NCI-H187 (cell line): ENCODE results near the gene OGFR.

Experiments
- DNase-seq, 2 experiments: peaks; one replicate each; lab custom pipeline; 2025; lab: John Stamatoyannopoulos, UW

The OGFR gene

DNA sequence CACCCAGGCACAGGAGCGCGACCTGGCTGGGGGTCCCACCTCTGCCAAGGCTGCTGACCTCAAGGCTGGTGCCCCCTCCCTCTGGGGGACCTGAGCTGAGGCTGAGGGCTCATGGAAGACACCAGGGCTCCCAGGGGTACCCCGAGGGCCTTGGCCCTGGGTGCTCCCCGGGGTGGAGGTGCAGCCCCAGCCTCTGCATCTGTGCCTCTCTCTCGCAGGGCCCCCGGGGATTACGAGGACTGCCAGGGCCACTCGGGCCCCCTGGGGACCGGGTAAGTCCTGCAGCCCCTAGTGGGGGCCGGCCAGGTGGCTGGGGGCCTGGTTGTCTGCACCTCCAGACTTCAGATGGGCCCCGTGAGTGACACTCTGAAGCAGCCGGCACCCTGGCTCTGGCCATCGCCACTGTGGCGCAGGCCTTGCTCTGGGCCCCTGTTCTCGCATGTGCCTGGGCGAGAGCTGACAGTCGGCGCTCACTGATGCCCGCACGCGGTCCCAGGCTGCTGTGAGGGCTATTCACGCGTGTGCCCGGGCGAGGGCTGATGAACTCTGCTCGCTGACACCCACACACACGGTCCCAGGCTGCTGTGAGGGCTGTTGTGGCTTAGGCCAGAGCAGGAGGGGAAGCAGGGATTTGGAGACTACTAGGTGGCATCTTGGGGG is 21.5 kb downstream of the OGFR start:
- DNase-seq, result no peak

DNA sequence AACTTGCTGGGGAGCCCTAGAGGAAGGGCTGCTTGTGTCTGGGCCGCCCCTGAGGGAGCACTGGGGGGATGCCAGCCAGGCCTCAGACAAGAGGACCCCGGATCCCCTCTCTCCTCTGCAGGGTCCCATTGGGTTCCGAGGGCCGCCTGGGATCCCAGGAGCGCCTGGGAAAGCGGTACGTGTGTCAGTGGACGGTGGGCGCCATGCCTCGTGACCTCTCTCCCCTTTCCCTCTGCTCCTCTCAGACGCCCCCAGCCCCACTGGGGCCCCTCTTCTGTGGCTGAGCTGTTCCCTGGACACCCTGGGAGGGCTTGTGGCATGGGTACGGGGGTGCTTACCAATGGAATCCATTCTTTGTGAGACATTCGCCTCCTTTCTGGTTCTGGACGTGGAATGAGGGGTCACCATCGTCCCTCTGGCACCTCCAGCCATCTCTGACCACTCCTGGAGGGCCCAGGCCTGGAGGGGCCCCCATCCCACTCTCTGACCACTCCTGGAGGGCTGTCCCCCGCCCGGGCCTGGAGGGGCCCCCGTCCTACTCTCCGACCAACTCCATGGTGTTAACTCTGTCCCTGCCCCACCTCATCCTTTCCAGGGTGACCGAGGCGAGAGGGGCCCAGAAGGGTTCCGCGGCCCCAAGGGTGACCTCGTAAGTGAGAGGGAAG is 22.1 kb downstream of the OGFR start:
- DNase-seq, result no peak

DNA sequence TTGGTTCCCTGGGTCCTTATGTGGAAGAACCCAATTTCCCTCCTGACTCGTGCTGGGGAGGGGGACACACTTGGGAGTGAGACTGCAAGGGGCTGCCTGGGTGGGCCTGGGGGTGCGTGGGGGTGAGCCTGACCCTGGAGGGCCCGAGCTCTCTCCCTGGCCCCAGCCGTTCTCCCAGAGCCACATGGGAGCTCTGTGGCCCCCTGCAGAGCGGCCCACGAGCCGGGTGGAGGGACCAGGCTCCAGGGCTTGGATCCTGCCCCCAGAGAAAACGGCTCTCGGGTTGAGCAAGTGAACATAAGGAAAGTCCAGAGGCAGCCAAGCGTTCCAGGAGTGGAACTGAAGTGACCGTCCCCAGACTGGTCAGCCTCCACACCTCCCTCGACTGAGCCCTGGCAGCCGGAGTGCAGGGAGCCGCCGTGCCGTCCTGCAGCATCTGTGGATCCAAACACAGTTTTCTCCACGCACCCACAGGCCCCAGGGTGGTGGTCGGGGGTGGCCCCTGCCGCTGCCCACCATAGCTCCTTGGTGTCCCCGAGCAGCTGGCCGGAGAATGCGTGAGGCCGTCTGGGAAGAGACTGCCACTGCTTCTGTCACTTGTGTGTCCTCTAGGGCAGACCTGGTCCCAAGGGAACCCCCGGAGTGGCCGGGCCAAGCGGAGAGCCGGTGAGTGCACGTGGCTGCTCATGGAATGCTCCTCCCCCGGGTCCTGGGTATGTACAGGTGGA is 22.8 kb downstream of the OGFR start:
- no peak for DNase-seq

DNA sequence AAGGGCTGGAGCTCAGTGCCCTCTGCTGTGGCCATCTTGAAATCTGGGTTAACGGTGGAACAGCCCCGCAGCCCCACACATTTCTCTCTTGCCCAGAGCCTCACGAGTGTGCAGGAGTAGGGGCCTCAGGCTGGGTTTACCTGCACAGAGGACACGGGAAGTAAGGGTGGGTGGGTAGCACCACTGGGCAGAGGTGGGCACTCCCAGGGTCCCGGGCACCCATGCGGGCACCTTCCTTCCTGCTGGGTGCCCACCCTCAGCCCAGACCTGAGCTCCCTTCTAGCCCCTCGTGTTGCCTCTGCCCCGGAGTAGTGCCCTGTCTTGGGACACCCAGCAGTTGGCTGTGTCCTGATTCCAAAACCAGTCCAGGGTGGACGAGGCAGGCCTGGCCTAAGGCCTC is 23.4 kb downstream of the OGFR start:
- DNase-seq, result no peak

DNA sequence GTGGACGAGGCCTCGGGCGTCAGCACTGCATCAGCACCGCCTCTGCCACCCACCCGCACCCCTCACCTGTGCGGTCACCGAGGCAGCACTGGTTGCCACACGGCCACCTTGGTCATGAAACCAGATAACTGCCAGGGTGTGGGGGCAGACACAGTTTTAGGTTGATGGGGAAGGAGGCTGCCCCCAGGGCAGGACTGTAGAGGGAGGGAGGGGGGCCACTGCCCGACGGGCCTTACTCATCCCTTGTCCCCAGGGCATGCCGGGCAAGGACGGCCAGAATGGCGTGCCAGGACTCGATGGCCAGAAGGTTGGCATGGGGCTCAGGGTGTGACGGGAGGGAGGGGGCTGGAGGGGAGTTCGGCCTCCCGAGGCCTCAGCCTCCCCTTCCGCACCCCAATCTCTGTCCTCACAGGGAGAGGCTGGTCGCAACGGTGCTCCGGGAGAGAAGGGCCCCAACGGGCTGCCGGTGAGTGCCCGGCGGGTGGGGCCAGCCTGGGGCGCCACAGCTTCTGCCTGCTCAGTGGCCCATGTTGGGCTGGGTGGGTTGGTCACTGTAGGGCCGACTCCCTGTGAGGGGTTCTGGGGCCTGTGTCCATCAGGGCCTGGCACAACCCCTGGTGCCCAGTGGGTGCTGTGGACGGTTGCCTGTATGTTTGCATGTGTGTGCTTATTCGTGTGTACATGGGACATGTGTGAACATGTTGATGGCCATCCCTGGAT is 24.0 kb downstream of the OGFR start:
- no peak for DNase-seq

DNA sequence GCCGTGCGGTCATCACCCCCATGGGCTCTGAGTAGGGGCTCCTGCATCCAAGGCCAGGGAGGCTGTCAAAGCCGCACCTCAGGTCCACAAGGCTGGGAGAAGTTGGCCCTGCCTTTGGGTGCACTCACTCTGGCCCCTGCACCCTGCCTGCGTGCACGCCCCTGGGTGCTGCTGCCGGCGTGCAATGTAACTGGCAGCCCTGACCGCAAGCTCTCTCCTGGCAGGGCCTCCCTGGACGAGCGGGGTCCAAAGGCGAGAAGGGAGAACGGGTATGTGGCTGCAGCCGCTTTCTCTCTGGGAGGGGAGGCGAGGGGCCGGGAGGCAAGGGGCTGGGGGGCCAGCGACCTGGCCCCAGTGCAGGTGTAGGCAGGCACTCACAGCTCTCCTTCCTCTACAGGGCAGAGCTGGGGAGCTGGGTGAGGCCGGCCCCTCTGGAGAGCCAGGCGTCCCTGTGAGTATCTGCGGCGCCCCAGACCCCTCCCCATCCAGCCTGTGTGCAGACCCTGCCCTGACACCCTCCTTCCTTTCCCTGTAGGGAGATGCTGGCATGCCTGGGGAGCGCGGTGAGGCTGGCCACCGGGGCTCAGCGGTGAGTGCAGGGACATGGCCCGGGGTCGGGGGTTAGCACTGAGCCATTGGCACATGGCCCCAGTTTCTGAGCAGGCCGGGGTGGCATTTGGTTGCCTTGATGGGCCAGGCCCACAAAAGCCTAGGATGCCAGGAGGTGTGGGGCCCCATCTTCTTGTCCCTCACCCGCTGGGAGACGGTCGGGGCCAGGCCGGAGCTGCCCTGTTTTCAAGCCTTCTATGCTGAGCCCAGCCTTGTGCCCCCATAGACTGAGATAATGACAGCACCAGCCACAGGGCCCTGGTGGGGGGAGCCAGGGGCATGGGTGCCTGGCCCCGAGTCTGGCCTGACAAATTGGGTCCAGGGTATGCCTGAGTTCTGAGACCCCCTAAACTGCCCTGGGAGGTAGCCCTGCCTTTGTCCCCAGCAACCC is 24.9 kb downstream of the OGFR start:
- DNase-seq, result no peak

DNA sequence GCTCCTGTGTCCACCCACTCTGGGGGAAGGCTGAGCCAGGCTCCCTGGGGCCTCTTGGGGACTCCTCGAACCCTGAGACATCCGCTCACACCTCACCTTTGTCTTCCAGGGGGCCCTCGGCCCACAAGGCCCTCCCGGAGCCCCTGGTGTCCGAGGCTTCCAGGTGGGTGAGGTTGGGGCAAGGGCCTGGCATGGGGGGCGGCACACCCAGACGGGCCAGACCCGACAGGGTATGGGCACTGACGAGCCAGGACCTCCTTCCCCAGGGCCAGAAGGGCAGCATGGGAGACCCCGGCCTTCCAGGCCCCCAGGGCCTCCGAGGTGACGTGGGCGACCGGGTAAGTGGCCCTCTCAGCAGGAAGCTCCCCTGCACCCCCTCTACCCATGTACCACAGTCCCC is 25.6 kb downstream of the OGFR start:
- DNase-seq, result no peak

DNA sequence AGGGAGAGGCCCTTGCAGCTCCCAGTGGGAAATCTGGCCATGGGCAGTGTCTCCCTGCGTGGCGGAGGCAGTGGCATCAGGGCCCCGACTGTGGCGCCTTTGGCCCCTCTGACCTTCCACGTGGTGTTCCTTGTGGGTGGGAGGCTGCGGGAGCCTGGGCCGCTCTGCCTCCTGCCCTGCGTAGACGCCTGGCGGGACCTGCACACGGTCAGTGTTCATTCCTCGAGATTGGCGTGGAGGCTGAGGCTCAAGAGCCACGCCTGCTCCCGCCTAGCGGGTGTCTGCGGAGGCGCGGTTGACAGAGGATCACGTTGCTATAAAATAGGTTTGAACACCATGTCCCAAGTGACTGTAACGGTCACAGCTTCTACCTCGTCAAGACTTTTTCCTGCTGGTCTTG is 26.2 kb downstream of the OGFR start:
- no peak for DNase-seq

DNA sequence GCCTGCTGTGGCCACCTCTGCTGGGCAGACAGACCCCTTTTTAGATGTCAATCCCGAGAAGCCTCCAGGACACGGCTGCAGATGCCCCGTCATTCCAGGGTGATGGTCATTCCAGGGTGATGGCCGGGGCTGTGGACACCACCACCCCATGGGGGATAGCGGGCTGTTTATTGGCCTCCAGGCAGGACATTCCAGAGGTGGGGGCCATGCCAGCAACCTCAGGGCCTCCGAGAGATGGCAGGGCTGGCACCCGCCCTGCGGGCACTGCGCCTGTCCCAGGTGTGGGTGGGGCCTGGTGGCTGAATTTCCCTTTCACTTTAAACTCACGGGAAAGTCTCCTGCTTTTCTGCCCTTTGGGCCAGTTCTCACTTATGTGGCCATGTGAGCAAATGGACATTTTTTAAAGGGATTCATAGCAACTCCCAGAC is 26.7 kb downstream of the OGFR start:
- DNase-seq, result no peak

DNA sequence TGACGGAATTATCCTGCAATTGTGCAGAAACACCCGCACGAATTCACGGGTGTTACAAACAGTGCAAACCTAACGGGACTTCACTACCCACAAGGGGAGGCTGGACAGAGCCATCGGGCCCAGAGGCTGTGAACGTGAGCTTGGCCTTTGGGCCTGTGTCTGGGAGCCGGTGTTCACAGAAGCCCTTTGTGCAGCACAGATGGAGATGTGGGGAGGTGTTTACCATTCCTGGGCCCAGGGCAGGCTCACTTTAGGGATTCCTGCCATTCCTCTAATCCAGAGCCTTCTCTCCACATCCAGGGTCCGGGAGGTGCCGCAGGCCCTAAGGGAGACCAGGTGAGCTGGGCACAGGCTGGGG is 27.2 kb downstream of the OGFR start:
- DNase-seq, result no peak

DNA sequence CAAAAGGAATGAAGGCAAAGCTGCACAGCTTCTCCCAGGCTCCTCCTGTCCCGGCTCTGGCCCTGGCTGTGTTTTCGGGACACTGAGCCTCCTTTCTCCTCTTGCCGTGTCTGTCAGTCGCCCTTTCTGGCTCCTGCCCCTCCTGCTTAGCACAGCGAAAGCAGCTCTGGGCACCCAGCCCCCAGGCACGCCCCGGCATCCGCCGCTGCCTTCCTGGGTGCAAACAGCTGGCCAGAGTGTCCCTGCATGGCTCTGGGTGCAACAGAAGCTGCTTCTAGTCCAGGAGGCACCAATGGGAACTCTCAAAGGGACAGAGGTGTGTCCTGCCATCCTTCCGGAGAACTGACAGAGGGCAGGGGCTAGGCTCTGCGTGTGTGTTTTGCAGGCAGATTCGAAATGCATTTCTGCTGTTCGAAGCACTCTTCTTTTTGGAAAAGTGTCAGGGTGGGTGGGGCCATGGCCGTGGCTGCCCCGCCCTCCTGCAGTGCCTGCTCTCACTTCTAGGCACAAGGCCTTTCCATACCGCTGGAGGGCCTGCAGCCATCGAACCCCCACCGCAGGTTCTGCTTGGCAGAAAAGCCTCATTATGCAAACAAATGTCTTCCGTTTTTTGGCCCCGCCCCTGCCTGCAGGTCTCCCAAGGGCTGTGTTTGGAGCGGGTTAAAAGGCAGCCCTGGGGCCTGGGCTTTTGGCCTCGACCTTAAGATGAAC is 27.7 kb downstream of the OGFR start:
- peak; percentile 13 to 28 for DNase-seq

DNA sequence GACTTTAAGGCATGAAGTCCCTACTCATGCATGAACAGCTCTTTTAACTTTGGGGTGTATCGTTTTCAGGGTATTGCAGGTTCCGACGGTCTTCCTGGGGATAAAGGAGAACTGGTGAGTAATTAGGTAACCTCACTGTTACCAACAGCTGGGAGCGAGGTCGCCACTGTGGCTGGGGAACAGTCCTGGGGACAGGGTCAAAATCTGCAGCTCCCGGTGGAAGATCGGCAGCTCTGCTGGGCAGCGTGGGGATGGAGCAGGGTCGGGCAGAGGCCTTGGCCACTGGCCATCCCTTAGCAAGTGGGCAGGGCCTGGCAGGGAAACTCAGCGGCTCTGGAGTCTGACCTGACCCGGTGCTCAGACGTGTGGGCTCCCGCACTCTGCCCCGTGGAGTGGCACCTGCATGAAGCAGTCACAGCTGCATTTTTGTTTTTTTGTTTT is 28.3 kb downstream of the OGFR start:
- no peak for DNase-seq

DNA sequence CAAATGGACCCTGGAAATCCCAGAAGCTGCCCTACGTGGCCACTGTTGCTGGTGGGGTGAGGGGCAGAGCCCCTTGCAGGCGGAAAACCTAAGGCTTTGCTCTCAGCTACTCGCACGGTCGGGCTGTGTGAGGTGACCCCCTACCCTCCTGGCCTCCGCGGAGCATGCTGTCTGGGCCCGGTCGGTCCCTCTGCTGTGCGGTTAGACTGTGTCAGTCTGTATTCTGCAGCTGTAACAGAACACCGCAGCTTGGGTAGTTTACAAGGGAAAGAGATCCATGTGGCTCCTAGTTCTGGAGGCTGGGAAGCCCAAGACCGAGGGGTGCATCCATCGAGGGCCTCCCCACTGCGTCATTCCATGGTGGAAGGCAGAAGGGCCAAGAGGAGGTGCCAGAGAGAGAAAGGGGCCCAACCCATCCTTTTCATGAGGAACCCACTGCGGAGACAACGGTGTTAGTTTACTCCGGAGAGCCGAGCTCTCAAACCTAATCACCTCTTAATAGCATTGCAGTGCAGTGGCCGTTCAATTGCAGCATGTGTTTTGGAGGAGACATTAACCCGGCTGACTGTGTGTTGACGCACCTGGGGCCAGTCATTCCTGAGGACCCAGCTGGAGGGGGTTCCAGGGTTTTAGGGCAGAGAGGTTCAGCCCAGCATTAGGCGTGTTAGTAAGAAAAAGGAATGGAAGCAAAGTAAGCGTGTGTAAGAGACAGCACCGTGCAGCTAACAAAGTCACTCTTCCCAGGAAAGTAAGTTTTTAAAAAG is 30.5 kb downstream of the OGFR start:
- DNase-seq, result no peak

DNA sequence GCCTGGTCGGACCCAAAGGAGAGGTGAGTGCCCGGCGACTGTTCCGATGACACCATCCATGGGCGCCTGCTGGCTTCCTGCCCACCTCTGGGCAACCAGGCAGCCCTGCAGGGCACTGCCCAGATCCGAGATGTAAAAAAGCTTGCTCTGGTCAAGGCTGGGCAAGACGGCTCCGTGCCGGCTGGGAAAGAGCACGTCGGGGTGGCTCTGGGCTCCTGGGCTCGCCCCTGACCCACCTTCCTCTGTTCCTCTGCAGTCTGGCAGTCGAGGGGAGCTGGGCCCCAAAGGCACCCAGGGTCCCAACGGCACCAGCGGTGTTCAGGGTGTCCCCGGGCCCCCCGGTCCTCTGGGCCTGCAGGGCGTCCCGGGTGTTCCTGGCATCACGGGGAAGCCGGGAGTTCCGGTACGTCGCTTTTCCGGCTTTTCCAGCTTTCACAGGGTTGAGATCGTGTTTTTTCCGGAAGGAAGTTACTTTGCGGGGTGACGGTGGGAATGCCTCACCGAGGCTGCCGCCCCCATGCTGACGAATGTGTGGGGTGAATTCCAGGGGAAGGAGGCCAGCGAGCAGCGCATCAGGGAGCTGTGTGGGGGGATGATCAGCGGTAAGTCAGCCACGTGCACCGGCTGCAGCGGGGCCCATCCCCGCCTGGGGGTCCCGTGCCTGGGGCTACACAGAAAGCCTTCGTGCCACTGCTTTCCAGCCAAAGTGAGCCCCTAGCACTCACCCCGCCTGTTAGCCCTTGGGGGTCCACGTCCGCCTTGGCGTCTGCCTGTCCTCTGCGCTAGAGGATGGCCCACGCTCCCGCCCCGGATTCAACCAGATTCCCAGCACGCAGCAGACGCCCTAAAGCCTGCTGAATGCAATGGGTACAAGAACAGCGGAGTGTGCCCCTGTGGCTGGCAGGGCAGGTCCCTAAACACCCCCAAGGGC is 31.6 kb downstream of the OGFR start:
- no peak for DNase-seq

DNA sequence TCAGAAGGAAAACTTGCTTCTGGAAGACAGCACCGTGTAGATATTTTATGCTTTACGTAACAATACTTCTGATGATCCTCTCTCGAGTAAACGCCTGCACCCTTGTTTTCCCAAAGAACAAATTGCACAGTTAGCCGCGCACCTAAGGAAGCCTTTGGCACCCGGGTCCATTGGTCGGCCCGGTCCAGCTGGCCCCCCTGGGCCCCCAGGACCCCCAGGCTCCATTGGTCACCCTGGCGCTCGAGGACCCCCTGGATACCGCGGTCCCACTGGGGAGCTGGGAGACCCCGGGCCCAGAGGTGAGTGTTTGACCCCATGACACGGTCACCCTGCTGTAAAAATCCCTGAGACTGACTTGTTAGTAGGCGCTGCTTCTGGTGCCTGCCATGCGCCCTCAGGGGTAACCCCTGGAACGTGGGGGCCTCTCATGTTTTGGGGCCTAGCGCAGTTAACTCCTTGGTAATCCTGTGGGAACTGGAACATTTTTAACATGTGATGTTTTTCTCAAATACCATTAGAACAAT is 32.4 kb downstream of the OGFR start:
- DNase-seq, result no peak

DNA sequence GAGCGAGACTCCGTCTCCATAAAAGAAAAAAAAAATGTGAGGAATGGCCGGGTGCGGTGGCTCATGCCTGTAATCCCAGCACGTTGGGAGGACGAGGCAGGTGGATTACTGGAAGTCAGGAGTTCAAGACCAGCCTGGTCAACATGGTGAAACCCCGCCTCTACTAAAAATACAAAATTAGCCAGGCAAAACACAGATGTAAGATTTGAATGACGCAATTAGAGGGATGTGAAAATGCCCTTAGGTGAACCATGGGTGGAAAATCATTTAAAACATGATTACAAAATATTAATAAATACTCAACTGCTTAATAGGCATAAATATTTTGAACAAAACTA is 33.1 kb downstream of the OGFR start:
- DNase-seq, result no peak

DNA sequence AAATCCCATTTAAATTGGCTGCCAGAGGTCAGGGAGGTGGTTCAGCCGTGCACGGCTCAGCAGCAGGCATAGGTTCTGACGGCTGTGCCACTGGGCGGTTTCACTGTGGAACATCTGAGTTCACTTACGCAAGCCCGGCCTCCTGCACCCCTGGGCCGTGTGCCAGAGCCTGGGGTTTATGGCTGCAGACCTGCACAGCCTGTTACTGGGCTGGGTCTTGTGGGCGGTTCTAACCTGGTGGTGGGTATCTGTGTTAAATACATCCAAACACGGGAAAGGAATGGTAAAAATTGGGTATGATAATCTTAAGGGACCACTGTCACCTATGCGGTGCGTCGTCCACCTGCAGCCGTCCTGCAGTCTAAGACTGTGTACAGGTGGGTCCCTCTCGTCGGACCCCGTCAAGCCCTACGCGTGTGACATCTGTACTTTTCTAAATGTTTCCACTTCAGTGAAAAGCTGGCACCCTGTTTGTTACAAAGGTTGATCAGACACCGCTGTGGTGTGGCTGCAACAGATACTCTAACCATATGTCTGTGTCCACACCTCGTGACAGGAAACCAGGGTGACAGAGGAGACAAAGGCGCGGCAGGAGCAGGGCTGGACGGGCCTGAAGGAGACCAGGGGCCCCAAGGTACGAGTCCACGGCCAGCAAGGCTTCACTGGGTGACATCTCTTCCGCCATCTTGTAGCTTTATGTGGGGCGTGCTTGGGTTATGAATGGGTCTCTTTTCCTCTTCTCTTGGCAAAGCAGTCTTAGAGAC is 33.7 kb downstream of the OGFR start:
- no peak for DNase-seq

DNA sequence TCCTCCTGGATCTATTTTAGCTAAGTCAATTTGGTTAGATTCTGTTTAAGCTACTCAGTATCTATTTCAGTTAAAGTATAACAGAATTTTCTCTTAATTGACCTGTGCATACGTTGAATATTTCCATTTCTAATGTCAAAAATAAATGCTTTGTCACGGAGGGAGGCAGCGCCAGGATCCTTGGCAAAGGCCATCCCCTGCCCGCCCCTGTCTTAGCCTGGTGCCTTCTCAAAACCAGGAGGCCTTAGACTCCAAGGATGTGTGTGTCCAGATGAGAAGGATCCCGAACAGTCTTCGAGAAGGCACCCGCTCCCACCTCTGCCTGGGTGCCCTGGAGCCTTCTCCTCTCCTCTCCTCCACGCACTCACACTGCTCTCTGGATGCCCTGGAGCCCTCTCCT is 34.6 kb downstream of the OGFR start:
- no peak for DNase-seq
